ENCODE data around the gene PIAS4. TPM values are rescaled to one million over a fixed set of nuclear protein-coding genes. Genes with fewer than 3 reads are reported as not detected.

The PIAS4 gene
- total RNA-seq, 3 donors from 2014 or later, result 9.4 to 17.0 (median 15.7) TPM

- no peaks in the 10 kb centered on the region for H3K4me1 ChIP-seq
- intact Hi-C loops (cut with DNase I; ENCODE audit: low total_unique reads), result no loop called here
- H3K27ac ChIP-seq, result peak overlapping the region; percentile 84 to 90
- no peaks in the 10 kb centered on the region for H3K36me3 ChIP-seq
- H3K27me3 ChIP-seq, result no peaks in the 10 kb centered on the region
- H3K4me3 ChIP-seq, result peak overlapping the region; percentile 23 to 60 (median 41)
- TF ChIP-seq POLR2A (IDR thresholded peaks at IDR 0.05) (no peak), CTCF (IDR thresholded peaks at IDR 0.05) (no peak), POLR2AphosphoS5 (IDR thresholded peaks at IDR 0.05) (peak in 2 of 3 donors; percentile 18 to 30)
- no peaks in the 10 kb centered on the region for H3K9me3 ChIP-seq
- DNase-seq (ENCODE audit: low spot score in 2 of 2), result peak in 1 of 2 donors; percentile 78
Measured at GRCh38 chr19:4083677-4084546, 76.4 kb downstream of the PIAS4 start.

GRCh38 chr19:4084547-4084877 is 77.0 kb downstream of the PIAS4 start:
- Histone ChIP-seq H3K4me1 (no peaks in the 10 kb centered on the region), H3K27me3 (no peaks in the 10 kb centered on the region), H3K27ac (peak overlapping the region; percentile 84 to 90), H3K9me3 (no peaks in the 10 kb centered on the region), H3K4me3 (peak overlapping the region in 2 of 3 donors; percentile 41 to 60), H3K36me3 (no peaks in the 10 kb centered on the region)
- DNase-seq (ENCODE audit: low spot score in 2 of 2), result no peak
- intact Hi-C loops (cut with DNase I; ENCODE audit: low total_unique reads), result no loop called here
- TF ChIP-seq CTCF (IDR thresholded peaks at IDR 0.05) (no peak), POLR2AphosphoS5 (IDR thresholded peaks at IDR 0.05) (no peak), POLR2A (IDR thresholded peaks at IDR 0.05) (no peak)

GRCh38 chr19:4086411-4086867 is 78.9 kb downstream of the PIAS4 start:
- Histone ChIP-seq H3K27ac (peak overlapping the region; percentile 21 to 26), H3K36me3 (no peaks in the 10 kb centered on the region), H3K9me3 (no peaks in the 10 kb centered on the region), H3K27me3 (no peaks in the 10 kb centered on the region), H3K4me3 (no peak overlapping the region), H3K4me1 (no peaks in the 10 kb centered on the region)
- intact Hi-C loops (cut with DNase I; ENCODE audit: low total_unique reads), result no loop called here
- DNase-seq (ENCODE audit: low spot score in 2 of 2), result no peak
- no peak for TF ChIP-seq CTCF (IDR thresholded peaks at IDR 0.05)
- no peak for TF ChIP-seq POLR2AphosphoS5 (IDR thresholded peaks at IDR 0.05)
- no peak for TF ChIP-seq POLR2A (IDR thresholded peaks at IDR 0.05)

GRCh38 chr19:4087787-4088679 is 80.5 kb downstream of the PIAS4 start:
- Histone ChIP-seq H3K36me3 (no peaks in the 10 kb centered on the region), H3K4me3 (no peak overlapping the region), H3K9me3 (no peaks in the 10 kb centered on the region), H3K27me3 (no peaks in the 10 kb centered on the region), H3K27ac (no peak overlapping the region), H3K4me1 (no peaks in the 10 kb centered on the region)
- TF ChIP-seq POLR2AphosphoS5 (IDR thresholded peaks at IDR 0.05), result no peak
- TF ChIP-seq CTCF (IDR thresholded peaks at IDR 0.05), result no peak
- no peak for TF ChIP-seq POLR2A (IDR thresholded peaks at IDR 0.05)
- intact Hi-C loops (cut with DNase I; ENCODE audit: low total_unique reads), result no loop called here
- no peak for DNase-seq (ENCODE audit: low spot score in 2 of 2)
